SK-N-SH treated with all-trans-retinoic acid at 6 μM for 48 hours (cell line): Measurements from ENCODE around the gene GLI2.

Experiments
- ATAC-seq: fragments of 200-7000 bp; cut with Tn5 transposase; 3 replicates; pipeline ENCODE4 v1.9.1; 2020; ENCODE audit warnings: mild to moderate bottlenecking, moderate library complexity
- ARNTL ChIP-seq: fragments of 450-650 bp; formaldehyde crosslinking; IDR thresholded peaks from 2 replicates; pipeline ENCODE4 v1.5.0; 2020; ENCODE audit warnings: low read depth, mild to moderate bottlenecking, moderate library complexity, borderline replicate concordance
- CREB5 ChIP-seq: fragments of 250-450 bp; sonication (Bioruptor Pico); IDR thresholded peaks from 2 replicates; pipeline ENCODE4 v1.5.1; 2020; ENCODE audit warnings: low read depth, mild to moderate bottlenecking, moderate library complexity
- CSDC2 ChIP-seq: fragments of 250-450 bp; sonication (Bioruptor Pico); IDR thresholded peaks from 2 replicates; pipeline ENCODE4 v1.5.0; 2020; ENCODE audit warnings: mild to moderate bottlenecking, moderate library complexity
- CSRNP3 ChIP-seq: fragments of 250-450 bp; sonication (Bioruptor Pico); IDR thresholded peaks from 2 replicates; pipeline ENCODE4 v1.5.1; 2021; ENCODE audit warnings: mild to moderate bottlenecking, moderate library complexity
- ESRRG ChIP-seq: fragments of 250-450 bp; sonication (Bioruptor Pico); IDR thresholded peaks from 2 replicates; pipeline ENCODE4 v1.6.1; 2021; ENCODE audit warnings: mild to moderate bottlenecking
- GLIS3 ChIP-seq: fragments of 250-450 bp; sonication (Bioruptor Pico); IDR thresholded peaks from 2 replicates; pipeline ENCODE4 v1.5.0; 2020; ENCODE audit warnings: mild to moderate bottlenecking, moderate library complexity
- ISL1 ChIP-seq: fragments of 250-450 bp; sonication (Bioruptor Pico); IDR thresholded peaks from 2 replicates; pipeline ENCODE4 v2.1.2; 2022; ENCODE audit warnings: mild to moderate bottlenecking, moderate library complexity
- OSR1 ChIP-seq: fragments of 250-450 bp; sonication (Bioruptor Pico); IDR thresholded peaks from 2 replicates; pipeline ENCODE4 v1.8.0; 2022; ENCODE audit warnings: moderate library complexity, mild to moderate bottlenecking, inconsistent platforms
- PPARA ChIP-seq: fragments of 250-450 bp; sonication (Bioruptor Pico); IDR thresholded peaks from 2 replicates; pipeline ENCODE4 v1.5.0; 2020; ENCODE audit warnings: mild to moderate bottlenecking, borderline replicate concordance
- RARB ChIP-seq: fragments of 250-450 bp; sonication (Bioruptor Pico); IDR thresholded peaks from 2 replicates; pipeline ENCODE4 v1.8.0; 2021; ENCODE audit warnings: mild to moderate bottlenecking, moderate library complexity
- SNAI2 ChIP-seq: fragments of 250-450 bp; sonication (Bioruptor Pico); IDR thresholded peaks from 2 replicates; pipeline ENCODE4 v1.5.0; 2020; ENCODE audit warnings: mild to moderate bottlenecking, moderate library complexity
- TCF4 ChIP-seq: fragments of 250-450 bp; sonication (Bioruptor Pico); IDR thresholded peaks from 2 replicates; pipeline ENCODE4 v1.8.0; 2021; ENCODE audit warnings: mild to moderate bottlenecking, moderate library complexity, borderline replicate concordance
- TOX ChIP-seq: fragments of 250-450 bp; sonication (Bioruptor Pico); IDR thresholded peaks from 2 replicates; pipeline ENCODE4 v1.8.0; 2021; ENCODE audit warnings: mild to moderate bottlenecking, moderate library complexity, borderline replicate concordance
- ZC3H10 ChIP-seq: fragments of 250-450 bp; sonication (Bioruptor Pico); IDR thresholded peaks from 2 replicates; pipeline ENCODE4 v1.5.1; 2021; ENCODE audit warnings: mild to moderate bottlenecking, moderate library complexity
- ZFP3 ChIP-seq: fragments of 250-450 bp; sonication (Bioruptor Pico); IDR thresholded peaks from 2 replicates; pipeline ENCODE4 v1.5.0; 2020; ENCODE audit warnings: mild to moderate bottlenecking, moderate library complexity
- ZFP30 ChIP-seq: fragments of 450-650 bp; formaldehyde crosslinking; IDR thresholded peaks from 2 replicates; pipeline ENCODE4 v1.5.0; 2022; ENCODE audit warnings: mild to moderate bottlenecking, moderate library complexity
- ZNF565 ChIP-seq: fragments of 450-650 bp; formaldehyde crosslinking; conservative IDR thresholded peaks from 2 replicates; pipeline ENCODE4 v1.5.0; 2020; ENCODE audit warnings: low read depth, mild to moderate bottlenecking, moderate library complexity
- ZNF8 ChIP-seq: fragments of 450-650 bp; formaldehyde crosslinking; IDR thresholded peaks from 2 replicates; pipeline ENCODE4 v1.5.0; 2020; ENCODE audit warnings: mild to moderate bottlenecking, moderate library complexity
- TF ChIP-seq, protein P1 (sequence below): fragments of 250-450 bp; sonication (Bioruptor Pico); IDR thresholded peaks from 2 replicates; pipeline ENCODE4 v1.8.0; 2021; ENCODE audit warnings: low read depth, mild to moderate bottlenecking, moderate library complexity, borderline replicate concordance
- TF ChIP-seq, protein P2 (sequence below): fragments of 250-450 bp; sonication (Bioruptor Pico); IDR thresholded peaks from 2 replicates; pipeline ENCODE4 v1.8.0; 2020; ENCODE audit warnings: mild to moderate bottlenecking, moderate library complexity, borderline replicate concordance
- TF ChIP-seq, protein P3 (sequence below): fragments of 250-450 bp; sonication (Bioruptor Pico); IDR thresholded peaks from 2 replicates; pipeline ENCODE4 v1.5.0; 2020; ENCODE audit warnings: mild to moderate bottlenecking, moderate library complexity

Gene GLI2

GRCh38 chr2:120715353-120715752 lies 20.3 kb upstream of the GLI2 start:
- TF ChIP-seq ZC3H10 (CRISPR knock-in tag) (no peak), GLIS3 (CRISPR knock-in tag) (no peak), RARB (no peak), CSDC2 (CRISPR knock-in tag) (no peak), ZFP30 (CRISPR knock-in tag) (no peak), SNAI2 (CRISPR knock-in tag) (no peak), CSRNP3 (no peak), ARNTL (CRISPR knock-in tag) (no peak), ZNF565 (no peak), CREB5 (no peak), TOX (CRISPR knock-in tag) (no peak), ZNF8 (CRISPR knock-in tag) (no peak), ISL1 (no peak), ESRRG (CRISPR knock-in tag) (no peak)
- TF ChIP-seq, protein P1, sequence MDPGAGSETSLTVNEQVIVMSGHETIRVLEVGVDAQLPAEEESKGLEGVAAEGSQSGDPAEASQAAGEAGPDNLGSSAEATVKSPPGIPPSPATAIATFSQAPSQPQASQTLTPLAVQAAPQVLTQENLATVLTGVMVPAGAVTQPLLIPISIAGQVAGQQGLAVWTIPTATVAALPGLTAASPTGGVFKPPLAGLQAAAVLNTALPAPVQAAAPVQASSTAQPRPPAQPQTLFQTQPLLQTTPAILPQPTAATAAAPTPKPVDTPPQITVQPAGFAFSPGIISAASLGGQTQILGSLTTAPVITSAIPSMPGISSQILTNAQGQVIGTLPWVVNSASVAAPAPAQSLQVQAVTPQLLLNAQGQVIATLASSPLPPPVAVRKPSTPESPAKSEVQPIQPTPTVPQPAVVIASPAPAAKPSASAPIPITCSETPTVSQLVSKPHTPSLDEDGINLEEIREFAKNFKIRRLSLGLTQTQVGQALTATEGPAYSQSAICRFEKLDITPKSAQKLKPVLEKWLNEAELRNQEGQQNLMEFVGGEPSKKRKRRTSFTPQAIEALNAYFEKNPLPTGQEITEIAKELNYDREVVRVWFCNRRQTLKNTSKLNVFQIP (CRISPR knock-in tag): no peak
- no peak for ATAC-seq

DNA sequence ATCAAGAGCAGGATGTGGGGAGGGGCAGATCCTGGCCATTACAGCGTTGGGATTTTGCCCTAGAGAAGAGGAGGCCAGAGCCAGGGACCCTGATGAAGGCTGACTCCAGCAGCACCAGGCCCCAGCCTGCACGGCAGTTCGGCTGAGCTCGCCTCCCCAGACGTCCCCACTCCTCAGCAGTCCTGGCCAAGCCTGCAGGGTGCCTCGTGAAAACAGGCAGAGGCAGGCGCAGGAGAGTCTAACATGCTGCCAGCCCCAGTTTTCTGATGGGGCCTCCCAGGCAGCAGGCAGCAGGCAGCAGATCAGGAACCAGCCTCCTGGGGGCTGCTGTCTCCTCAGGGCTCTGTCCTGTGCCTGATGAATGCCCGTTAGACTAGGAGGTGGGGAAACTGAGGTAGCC lies 19.7 kb upstream of the GLI2 start:
- no peak for ATAC-seq
- TF ChIP-seq CREB5: no peak
- TF ChIP-seq ISL1: no peak
- no peak for TF ChIP-seq ZFP3
- no peak for TF ChIP-seq ZC3H10 (CRISPR knock-in tag)
- TF ChIP-seq CSDC2 (CRISPR knock-in tag): no peak
- TF ChIP-seq RARB: no peak
- no peak for TF ChIP-seq OSR1 (CRISPR knock-in tag)
- TF ChIP-seq, protein P2, sequence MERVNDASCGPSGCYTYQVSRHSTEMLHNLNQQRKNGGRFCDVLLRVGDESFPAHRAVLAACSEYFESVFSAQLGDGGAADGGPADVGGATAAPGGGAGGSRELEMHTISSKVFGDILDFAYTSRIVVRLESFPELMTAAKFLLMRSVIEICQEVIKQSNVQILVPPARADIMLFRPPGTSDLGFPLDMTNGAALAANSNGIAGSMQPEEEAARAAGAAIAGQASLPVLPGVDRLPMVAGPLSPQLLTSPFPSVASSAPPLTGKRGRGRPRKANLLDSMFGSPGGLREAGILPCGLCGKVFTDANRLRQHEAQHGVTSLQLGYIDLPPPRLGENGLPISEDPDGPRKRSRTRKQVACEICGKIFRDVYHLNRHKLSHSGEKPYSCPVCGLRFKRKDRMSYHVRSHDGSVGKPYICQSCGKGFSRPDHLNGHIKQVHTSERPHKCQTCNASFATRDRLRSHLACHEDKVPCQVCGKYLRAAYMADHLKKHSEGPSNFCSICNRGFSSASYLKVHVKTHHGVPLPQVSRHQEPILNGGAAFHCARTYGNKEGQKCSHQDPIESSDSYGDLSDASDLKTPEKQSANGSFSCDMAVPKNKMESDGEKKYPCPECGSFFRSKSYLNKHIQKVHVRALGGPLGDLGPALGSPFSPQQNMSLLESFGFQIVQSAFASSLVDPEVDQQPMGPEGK (CRISPR knock-in tag): no peak
- no peak for TF ChIP-seq ARNTL (CRISPR knock-in tag)
- no peak for TF ChIP-seq GLIS3 (CRISPR knock-in tag)
- TF ChIP-seq SNAI2 (CRISPR knock-in tag): no peak

DNA sequence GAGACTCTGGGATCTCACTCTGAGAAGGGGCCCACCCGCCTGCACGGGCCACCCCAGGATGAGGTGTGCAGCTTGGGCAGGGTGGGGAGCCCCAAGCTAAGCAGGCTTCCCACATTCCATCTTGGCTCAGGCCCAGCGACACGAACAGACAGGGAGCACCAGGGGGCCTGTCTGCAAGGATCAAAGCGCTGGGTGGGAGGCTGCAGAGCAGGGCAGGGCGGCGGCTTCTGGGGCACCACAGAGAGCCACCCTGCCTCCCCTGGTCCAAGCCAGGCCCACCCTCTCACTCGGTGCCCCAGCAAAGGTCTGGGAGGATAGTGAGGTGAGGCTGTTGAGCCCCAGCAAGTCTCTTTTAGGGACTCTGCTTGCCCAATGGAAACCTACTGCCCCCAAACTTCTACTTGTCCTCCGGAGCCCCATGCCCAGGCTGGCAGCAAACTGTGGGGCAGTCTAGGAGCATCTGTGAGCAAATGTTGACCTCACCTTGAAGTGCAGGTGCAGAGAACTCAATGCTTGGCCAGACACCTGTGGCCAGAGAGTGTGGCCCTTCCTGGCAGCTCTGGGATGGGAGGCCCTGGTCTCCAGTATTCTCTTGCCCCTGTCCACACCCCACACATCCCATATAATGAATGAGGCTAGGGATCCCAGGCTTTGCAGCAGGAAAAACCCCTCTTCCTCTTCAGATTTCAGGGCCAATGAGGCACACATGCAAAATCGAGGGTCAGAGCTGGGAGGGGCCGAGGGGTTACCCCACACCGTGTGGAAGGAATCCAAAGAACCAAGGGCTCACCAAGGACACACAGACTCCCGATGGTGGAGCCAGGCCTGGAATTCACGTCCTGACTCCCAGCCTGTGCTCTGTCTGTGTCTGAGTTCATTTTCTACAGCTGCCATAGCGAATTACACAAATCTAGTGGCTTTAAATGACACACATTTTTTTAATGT lies 18.8 kb upstream of the GLI2 start:
- ATAC-seq: no peak
- TF ChIP-seq TOX (CRISPR knock-in tag): no peak
- no peak for TF ChIP-seq ZNF565
- TF ChIP-seq OSR1 (CRISPR knock-in tag): no peak
- TF ChIP-seq, protein P2 (CRISPR knock-in tag): no peak
- TF ChIP-seq TCF4 (CRISPR knock-in tag): no peak
- no peak for TF ChIP-seq ZNF8 (CRISPR knock-in tag)
- TF ChIP-seq ISL1: no peak
- TF ChIP-seq, protein P1 (CRISPR knock-in tag): no peak
- TF ChIP-seq ESRRG (CRISPR knock-in tag): no peak
- TF ChIP-seq, protein P3, sequence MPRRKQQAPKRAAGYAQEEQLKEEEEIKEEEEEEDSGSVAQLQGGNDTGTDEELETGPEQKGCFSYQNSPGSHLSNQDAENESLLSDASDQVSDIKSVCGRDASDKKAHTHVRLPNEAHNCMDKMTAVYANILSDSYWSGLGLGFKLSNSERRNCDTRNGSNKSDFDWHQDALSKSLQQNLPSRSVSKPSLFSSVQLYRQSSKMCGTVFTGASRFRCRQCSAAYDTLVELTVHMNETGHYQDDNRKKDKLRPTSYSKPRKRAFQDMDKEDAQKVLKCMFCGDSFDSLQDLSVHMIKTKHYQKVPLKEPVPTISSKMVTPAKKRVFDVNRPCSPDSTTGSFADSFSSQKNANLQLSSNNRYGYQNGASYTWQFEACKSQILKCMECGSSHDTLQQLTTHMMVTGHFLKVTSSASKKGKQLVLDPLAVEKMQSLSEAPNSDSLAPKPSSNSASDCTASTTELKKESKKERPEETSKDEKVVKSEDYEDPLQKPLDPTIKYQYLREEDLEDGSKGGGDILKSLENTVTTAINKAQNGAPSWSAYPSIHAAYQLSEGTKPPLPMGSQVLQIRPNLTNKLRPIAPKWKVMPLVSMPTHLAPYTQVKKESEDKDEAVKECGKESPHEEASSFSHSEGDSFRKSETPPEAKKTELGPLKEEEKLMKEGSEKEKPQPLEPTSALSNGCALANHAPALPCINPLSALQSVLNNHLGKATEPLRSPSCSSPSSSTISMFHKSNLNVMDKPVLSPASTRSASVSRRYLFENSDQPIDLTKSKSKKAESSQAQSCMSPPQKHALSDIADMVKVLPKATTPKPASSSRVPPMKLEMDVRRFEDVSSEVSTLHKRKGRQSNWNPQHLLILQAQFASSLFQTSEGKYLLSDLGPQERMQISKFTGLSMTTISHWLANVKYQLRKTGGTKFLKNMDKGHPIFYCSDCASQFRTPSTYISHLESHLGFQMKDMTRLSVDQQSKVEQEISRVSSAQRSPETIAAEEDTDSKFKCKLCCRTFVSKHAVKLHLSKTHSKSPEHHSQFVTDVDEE (CRISPR knock-in tag): no peak
- no peak for TF ChIP-seq ZFP30 (CRISPR knock-in tag)
- TF ChIP-seq PPARA (CRISPR knock-in tag): no peak
